Upper lobe of right lung (tissue), 1 donor: Measurements from ENCODE around the gene FANCG. TPM values are rescaled to one million over a fixed set of nuclear protein-coding genes. Genes with fewer than 3 reads are reported as not detected.

Experiments used
- total RNA-seq: library from RNA; stranded (reverse); fragmentation: NEBNext Ultra II Directional; extraction: Animal tissue kit (Norgen Biotek cat#: 25700); gene quantifications from one replicate; pipeline ENCODE4 v1.2.1, GENCODE V29; 2021
- donor health status: DM: no; HTN: yes; CAD: no; lungs with severe emphysema.

The FANCG gene
- total RNA-seq, 1 donor from 2014 or later: 9.4 TPM

Other genes starting within 250 kb of the FANCG start
- 0.23 TPM for gene PHF24, start 121.7 kb downstream of the FANCG start, total RNA-seq
- gene DNAJB5, start 90.2 kb downstream of the FANCG start, total RNA-seq: 8.3 TPM
- 185 TPM for gene VCP, start 7.3 kb downstream of the FANCG start, total RNA-seq
- 25.2 TPM for gene PIGO, start 16.6 kb upstream of the FANCG start, total RNA-seq
- 59.4 TPM for gene STOML2, start 23.2 kb upstream of the FANCG start, total RNA-seq
- 20.3 TPM for gene ATOSB, start 35.9 kb upstream of the FANCG start, total RNA-seq
- gene UNC13B, start 82.1 kb upstream of the FANCG start, total RNA-seq: 92.1 TPM